ENCODE results near the gene MED12L. TPM values are rescaled to one million over a fixed set of nuclear protein-coding genes. Genes with fewer than 3 reads are reported as not detected.

Gene MED12L
- total RNA-seq, 4 donors from 2014 or later = 0.09 to 3.3 (median 0.13) TPM; not detected in 1

GRCh38 chr3:151398895-151399294 lies 313.4 kb downstream of the MED12L start:
- no peak for DNase-seq
- Histone ChIP-seq H3K27ac (no peak overlapping the region), H3K4me1 (no peaks in the 10 kb centered on the region), H3K36me3 (no peaks in the 10 kb centered on the region), H3K27me3 (no peaks in the 10 kb centered on the region), H3K9me3 (no peaks in the 10 kb centered on the region), H3K4me3 (no peak overlapping the region)
- no peak for TF ChIP-seq POLR2A (IDR thresholded peaks at IDR 0.05)
- TF ChIP-seq, protein P1, sequence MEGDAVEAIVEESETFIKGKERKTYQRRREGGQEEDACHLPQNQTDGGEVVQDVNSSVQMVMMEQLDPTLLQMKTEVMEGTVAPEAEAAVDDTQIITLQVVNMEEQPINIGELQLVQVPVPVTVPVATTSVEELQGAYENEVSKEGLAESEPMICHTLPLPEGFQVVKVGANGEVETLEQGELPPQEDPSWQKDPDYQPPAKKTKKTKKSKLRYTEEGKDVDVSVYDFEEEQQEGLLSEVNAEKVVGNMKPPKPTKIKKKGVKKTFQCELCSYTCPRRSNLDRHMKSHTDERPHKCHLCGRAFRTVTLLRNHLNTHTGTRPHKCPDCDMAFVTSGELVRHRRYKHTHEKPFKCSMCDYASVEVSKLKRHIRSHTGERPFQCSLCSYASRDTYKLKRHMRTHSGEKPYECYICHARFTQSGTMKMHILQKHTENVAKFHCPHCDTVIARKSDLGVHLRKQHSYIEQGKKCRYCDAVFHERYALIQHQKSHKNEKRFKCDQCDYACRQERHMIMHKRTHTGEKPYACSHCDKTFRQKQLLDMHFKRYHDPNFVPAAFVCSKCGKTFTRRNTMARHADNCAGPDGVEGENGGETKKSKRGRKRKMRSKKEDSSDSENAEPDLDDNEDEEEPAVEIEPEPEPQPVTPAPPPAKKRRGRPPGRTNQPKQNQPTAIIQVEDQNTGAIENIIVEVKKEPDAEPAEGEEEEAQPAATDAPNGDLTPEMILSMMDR (IDR thresholded peaks at IDR 0.05) = no peak

GRCh38 chr3:151400341-151400740 lies 314.9 kb downstream of the MED12L start:
- H3K27ac ChIP-seq = no peak overlapping the region
- no peak overlapping the region for H3K4me3 ChIP-seq
- no peaks in the 10 kb centered on the region for H3K36me3 ChIP-seq
- DNase-seq = no peak
- H3K27me3 ChIP-seq = no peaks in the 10 kb centered on the region
- H3K4me1 ChIP-seq = no peaks in the 10 kb centered on the region
- TF ChIP-seq POLR2A (IDR thresholded peaks at IDR 0.05) = no peak
- TF ChIP-seq, protein P1 (IDR thresholded peaks at IDR 0.05) = no peak
- no peaks in the 10 kb centered on the region for H3K9me3 ChIP-seq

GRCh38 chr3:151402349-151402748 lies 316.9 kb downstream of the MED12L start:
- Histone ChIP-seq H3K9me3 (no peaks in the 10 kb centered on the region), H3K27ac (no peak overlapping the region), H3K36me3 (no peaks in the 10 kb centered on the region), H3K27me3 (no peaks in the 10 kb centered on the region), H3K4me3 (no peak overlapping the region), H3K4me1 (no peaks in the 10 kb centered on the region)
- no peak for TF ChIP-seq POLR2A (IDR thresholded peaks at IDR 0.05)
- TF ChIP-seq, protein P1 (IDR thresholded peaks at IDR 0.05) = no peak
- DNase-seq = no peak

DNA sequence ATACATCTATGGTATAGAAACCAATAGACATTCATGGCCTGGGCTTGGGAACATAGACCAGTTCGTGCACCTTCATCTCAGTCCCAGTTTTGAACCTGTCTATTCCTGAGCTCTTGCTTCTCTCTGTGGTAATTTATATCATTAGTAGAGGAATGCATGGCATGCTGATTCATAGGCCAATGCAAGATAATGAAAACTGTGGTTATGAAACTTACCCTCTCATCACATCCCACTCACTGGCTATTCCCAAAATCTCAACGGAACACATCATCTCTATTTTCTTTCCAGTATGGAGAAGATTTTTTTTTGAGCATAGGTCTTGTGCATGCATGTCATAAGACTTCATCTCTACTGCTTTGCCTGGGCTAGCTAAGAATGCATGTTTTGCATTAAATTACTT lies 317.8 kb downstream of the MED12L start:
- TF ChIP-seq, protein P1 (IDR thresholded peaks at IDR 0.05) = no peak
- no peak for TF ChIP-seq POLR2A (IDR thresholded peaks at IDR 0.05)
- no peak overlapping the region for H3K4me3 ChIP-seq
- H3K4me1 ChIP-seq = no peaks in the 10 kb centered on the region
- no peak overlapping the region for H3K27ac ChIP-seq
- no peaks in the 10 kb centered on the region for H3K9me3 ChIP-seq
- DNase-seq = no peak
- H3K36me3 ChIP-seq = no peaks in the 10 kb centered on the region
- H3K27me3 ChIP-seq = no peaks in the 10 kb centered on the region

- TF ChIP-seq, protein P1 (IDR thresholded peaks at IDR 0.05) = no peak
- no peak for TF ChIP-seq POLR2A (IDR thresholded peaks at IDR 0.05)
- DNase-seq = no peak
- Histone ChIP-seq H3K36me3 (no peaks in the 10 kb centered on the region), H3K9me3 (no peaks in the 10 kb centered on the region), H3K4me3 (no peak overlapping the region), H3K27ac (no peak overlapping the region), H3K27me3 (no peaks in the 10 kb centered on the region), H3K4me1 (no peaks in the 10 kb centered on the region)
Observed at GRCh38 chr3:151404316-151404715, 318.9 kb downstream of the MED12L start.

DNA sequence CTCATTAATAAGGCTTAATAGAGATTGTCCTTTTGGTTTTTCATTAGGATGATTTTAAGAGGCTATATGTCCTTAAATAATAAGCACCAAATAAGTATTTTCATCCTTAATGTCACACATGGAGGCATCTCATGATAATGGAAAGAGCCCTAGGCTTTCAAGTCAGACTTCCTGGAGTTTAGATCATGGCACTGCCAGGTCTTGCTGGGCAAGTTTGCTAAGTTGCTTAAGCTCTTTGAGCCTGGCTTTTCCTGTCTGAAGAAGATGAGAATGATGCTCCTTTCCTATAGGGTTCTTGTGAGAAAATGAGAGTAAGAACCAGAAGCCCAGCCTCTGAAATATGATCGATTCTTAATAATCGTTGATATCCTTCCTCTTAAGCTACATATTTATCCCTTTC lies 322.5 kb downstream of the MED12L start:
- Histone ChIP-seq H3K27ac (no peak overlapping the region), H3K4me1 (no peaks in the 10 kb centered on the region), H3K36me3 (no peaks in the 10 kb centered on the region), H3K27me3 (no peaks in the 10 kb centered on the region), H3K4me3 (no peak overlapping the region), H3K9me3 (no peaks in the 10 kb centered on the region)
- TF ChIP-seq POLR2A (IDR thresholded peaks at IDR 0.05) = no peak
- TF ChIP-seq, protein P1 (IDR thresholded peaks at IDR 0.05) = no peak
- no peak for DNase-seq

All from Peyer's patch (tissue), 4 donors.